Tibial nerve (tissue), 4 donors: ENCODE data around the gene OSBPL10.

Experiments
- EP300 ChIP-seq, 2 donors: sonication (generic); formaldehyde crosslinking; IDR thresholded peaks; one replicate each; pipeline ENCODE4 v1.6.1; 2017; ENCODE audit warnings: antibody characterized with exemption in 2 of 2, mild to moderate bottlenecking in 1 of 2
- POLR2A ChIP-seq, 2 donors: fragments of 450-650 bp; IDR thresholded peaks; one replicate each; pipeline ENCODE4 v1.6.1; 2017; ENCODE audit warnings: antibody characterized with exemption in 2 of 2, mild to moderate bottlenecking in 2 of 2, moderate library complexity in 2 of 2
- TF ChIP-seq, protein P1 (sequence below), 5 experiments: fragments of 200-600 bp in 3 of 5; fragments of 450-650 bp in 2 of 5; sonication (generic) in 3 of 5; IDR thresholded peaks; one replicate each; pipeline ENCODE4 v1.5.1; 2016 to 2019; ENCODE audit warnings: antibody characterized with exemption in 5 of 5, mild to moderate bottlenecking in 3 of 5, moderate library complexity in 2 of 5

DNA sequence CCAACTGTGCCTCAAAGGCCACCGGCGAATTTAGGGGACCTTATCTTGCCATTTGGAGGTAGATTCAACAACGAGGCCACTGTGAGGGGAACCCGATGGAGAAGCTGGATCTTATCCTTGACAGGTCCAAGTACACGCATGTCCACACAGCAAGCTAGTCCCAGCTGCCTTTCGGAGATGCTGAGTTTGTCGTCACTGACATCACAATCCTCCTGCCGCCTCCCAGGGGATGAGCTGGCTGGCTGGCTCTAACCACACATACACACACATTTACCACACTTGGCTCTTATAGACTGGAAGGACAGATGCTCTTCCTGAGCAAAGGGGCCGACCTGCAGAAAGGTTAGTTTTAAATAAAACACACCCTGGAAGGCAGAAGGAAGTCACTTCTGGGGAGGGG is 272.1 kb downstream of the OSBPL10 start:
- TF ChIP-seq, protein P1, sequence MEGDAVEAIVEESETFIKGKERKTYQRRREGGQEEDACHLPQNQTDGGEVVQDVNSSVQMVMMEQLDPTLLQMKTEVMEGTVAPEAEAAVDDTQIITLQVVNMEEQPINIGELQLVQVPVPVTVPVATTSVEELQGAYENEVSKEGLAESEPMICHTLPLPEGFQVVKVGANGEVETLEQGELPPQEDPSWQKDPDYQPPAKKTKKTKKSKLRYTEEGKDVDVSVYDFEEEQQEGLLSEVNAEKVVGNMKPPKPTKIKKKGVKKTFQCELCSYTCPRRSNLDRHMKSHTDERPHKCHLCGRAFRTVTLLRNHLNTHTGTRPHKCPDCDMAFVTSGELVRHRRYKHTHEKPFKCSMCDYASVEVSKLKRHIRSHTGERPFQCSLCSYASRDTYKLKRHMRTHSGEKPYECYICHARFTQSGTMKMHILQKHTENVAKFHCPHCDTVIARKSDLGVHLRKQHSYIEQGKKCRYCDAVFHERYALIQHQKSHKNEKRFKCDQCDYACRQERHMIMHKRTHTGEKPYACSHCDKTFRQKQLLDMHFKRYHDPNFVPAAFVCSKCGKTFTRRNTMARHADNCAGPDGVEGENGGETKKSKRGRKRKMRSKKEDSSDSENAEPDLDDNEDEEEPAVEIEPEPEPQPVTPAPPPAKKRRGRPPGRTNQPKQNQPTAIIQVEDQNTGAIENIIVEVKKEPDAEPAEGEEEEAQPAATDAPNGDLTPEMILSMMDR (IDR thresholded peaks at IDR 0.05): no peak
- TF ChIP-seq POLR2A (IDR thresholded peaks at IDR 0.05) (no peak), EP300 (IDR thresholded peaks at IDR 0.05) (no peak)
